ENCODE data around the gene ARPC5.

Gene ARPC5

GRCh38 chr1:183592733-183593132 lies 42.9 kb downstream of the ARPC5 start:
- no peak overlapping the region for H3K4me3 ChIP-seq
- peak overlapping the region in 7 of 21 experiments; percentile 11 to 70 (median 53) for H3K27ac ChIP-seq

GRCh38 chr1:183590244-183591191 lies 45.1 kb downstream of the ARPC5 start, which contains the start of gene NCF2:
Gene NCF2 (minus strand): TSS chr1:183590459. CDS start chr1:183590329, 130 bp downstream.
- Histone ChIP-seq H3K4me3 (peak within 1 kb of the TSS in 6 of 7 experiments; percentile 3 to 31 (median 14)), H3K27ac (peak within 1 kb of the TSS in 20 of 21 experiments; percentile 31 to 87 (median 70))

GRCh38 chr1:183589874-183590243 lies 45.7 kb downstream of the ARPC5 start:
- Histone ChIP-seq H3K27ac (peak overlapping the region in 20 of 21 experiments; percentile 31 to 87 (median 70)), H3K4me3 (peak overlapping the region in 6 of 7 experiments; percentile 3 to 31 (median 14))

DNA sequence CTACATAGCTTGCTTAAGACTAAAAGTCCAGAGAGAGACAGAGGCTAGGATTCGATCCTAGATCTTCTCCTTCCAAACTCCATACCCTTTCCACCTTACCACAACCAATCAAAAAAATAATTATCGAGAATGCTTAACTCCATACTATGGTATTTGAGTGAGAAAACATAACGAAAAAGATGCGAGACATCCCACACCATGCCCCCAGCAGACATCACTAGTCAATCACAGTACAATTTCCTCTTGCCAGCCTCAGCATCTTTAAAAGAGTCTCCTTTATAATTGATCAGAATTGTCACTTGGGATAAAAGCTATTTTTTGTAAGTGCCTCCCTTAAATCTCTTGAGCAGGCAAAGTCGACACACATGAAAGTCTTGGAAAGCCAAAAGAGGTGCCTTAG lies 46.2 kb downstream of the ARPC5 start:
- peak overlapping the region in 18 of 21 experiments; percentile 35 to 87 (median 70) for H3K27ac ChIP-seq
- H3K4me3 ChIP-seq = peak overlapping the region in 5 of 7 experiments; percentile 3 to 31 (median 15)

GRCh38 chr1:183588827-183589226 lies 46.8 kb downstream of the ARPC5 start:
- Histone ChIP-seq H3K4me3 (peak overlapping the region in 6 of 7 experiments; percentile 3 to 31 (median 14)), H3K27ac (peak overlapping the region in 17 of 21 experiments; percentile 4 to 87 (median 67))

DNA sequence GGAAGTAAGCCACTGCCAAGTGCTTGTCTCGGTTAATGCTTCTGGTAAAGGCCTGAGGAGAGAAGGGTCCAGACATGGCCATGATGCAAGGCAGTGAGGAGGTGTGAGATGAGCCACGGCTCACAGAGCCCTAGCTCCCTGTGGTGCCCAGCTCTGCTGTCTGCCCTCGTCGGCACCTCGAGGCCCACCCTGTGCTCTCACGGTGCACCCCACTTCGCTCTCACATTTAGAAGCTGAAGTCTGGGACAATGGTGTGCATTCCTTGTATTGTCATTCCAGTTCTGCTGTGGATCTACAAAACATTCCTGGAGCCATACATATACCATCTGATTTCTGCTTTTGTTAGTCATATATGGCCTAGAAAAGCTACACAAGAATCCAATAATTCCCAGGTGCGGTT lies 48.7 kb downstream of the ARPC5 start:
- H3K4me3 ChIP-seq = no peak overlapping the region
- H3K27ac ChIP-seq = peak overlapping the region in 1 of 21 experiments; percentile 32

- Histone ChIP-seq H3K27ac (peak overlapping the region in 1 of 21 experiments; percentile 32), H3K4me3 (no peak overlapping the region)
Observed at GRCh38 chr1:183586455-183586854, 49.1 kb downstream of the ARPC5 start.

- Histone ChIP-seq H3K4me3 (no peak overlapping the region), H3K27ac (peak overlapping the region in 1 of 21 experiments; percentile 14)
Observed at GRCh38 chr1:183585038-183585437, 50.5 kb downstream of the ARPC5 start.

DNA sequence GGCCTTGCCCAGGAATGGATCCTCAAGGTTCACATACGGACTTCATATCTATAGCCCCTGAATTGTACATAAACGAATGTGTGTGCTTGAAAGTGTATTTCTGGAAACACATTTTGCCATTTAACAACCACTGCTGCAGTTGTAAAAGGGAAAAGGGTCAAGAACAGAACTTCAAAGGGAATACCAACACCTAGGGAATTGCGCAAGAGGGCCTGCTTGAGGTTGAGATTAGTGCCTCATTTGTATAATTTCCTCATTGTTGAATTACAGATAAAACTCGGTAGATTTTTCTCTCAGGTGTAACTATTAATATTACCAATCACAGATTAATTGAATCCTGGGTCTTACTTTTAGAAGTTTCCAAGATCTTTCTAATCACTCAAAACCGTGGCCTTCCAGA lies 51.4 kb downstream of the ARPC5 start:
- H3K4me3 ChIP-seq = no peak overlapping the region

DNA sequence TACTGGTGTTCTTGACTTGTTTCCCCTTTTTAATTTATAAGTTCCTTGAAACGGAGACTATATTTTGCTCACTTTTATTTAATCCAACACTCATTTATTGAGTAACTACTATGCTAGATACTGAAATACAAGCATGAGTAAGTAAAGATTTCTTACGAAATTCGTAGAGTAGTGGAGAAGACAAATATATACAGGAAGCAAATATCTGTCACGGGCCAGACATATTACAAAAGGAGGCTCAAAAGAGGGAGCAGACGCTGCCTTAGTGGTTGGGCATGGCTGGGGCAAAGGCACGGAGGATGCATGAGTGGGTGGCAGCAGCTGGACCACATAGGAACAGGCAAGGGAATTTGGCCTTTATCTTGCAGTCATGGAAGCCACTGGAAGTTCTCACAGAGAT lies 52.1 kb downstream of the ARPC5 start:
- H3K27ac ChIP-seq = peak overlapping the region in 4 of 21 experiments; percentile 13 to 43 (median 26)

More for the DNA sequence above, 51.4 kb downstream of the ARPC5 start:
- H3K27ac ChIP-seq = peak overlapping the region in 5 of 21 experiments; percentile 13 to 43 (median 23)

DNA sequence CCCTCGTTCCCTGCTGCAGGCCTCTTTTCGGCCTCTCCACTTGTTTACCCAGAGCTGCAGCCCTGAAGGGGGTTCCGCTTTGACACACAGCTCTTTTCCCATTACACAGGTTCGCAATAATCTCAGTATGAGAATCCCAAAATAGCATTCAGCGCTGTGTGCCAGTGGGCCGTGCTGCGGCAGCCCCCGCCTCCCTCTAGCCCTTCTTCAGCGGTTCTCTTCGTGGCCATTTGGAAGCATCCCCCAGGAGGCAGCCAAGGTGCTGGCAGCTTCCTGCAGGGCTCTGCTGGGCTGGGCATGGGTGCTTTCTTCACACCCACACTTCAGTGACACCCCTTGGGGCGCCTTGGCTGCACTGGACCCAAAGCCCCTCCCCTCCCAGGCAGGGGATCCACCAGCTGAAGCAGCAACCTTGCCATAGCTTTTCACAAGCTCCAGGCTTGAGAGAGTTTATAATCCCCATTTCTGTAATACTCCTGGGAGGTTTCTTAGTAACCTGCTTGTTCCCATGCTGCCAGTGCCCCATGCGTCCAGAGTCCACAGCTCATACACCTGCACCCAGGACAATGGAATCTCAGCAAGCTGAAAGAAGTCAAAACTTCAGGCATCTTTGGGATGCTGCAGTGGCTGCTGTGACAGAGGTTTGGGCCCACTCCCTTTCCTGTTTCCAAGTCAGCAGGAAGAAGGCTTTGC lies 53.4 kb downstream of the ARPC5 start:
- peak overlapping the region in 2 of 21 experiments; percentile 24 to 42 for H3K27ac ChIP-seq

More for the DNA sequence above, 52.1 kb downstream of the ARPC5 start:
- no peak overlapping the region for H3K4me3 ChIP-seq

GRCh38 chr1:183580281-183580682 lies 55.3 kb downstream of the ARPC5 start:
- Histone ChIP-seq H3K4me3 (no peak overlapping the region), H3K27ac (peak overlapping the region in 10 of 21 experiments; percentile 20 to 59 (median 36))

More for the DNA sequence above, 53.4 kb downstream of the ARPC5 start:
- H3K4me3 ChIP-seq = no peak overlapping the region

DNA sequence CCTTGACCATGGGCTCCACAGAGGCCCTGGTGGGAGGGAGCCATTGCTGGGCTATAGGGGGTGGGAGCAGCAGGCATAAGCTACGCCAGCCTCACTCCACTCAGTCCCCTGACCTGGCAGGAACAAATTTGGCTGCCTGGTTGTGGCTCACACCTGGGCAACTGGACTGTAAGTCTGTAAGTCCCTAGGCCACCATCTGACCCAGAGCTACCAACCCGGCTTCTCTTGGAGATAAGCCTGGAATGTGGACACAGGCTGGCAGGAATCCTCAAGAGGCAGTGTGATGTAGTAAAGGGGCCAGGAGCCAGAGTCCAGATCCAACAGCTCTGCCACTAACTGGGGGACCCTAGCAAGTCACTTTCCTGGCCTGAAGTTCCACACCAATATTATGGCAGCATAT lies 56.7 kb downstream of the ARPC5 start:
- Histone ChIP-seq H3K27ac (peak overlapping the region in 9 of 21 experiments; percentile 10 to 49 (median 23)), H3K4me3 (no peak overlapping the region)

DNA sequence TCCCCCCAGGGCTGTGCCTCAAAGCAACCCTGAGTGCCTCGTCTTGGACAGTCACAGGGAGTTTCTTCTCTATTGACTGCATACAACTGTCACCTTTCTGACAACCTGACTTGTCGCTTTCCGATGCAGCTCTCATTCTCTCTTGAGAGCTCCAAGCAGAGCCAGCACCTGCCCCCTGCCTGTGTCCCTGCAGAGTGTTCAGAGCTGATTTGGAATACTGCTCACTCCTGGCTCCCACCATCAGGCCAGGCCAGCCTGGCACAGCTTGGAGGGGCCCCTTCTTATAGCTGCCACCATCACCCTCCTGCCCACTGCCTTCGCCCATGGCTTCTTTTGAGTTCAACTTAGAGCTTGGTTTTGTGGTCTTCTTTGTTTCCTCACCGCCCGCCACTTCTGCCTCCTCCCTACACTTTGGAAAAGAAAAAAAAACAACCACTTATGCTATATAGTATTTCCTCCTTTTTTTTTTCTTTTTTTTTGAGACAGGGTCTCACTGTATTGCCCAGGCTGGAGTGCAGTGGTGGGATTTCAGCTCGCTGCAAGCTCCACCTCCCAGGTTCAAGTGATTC lies 57.6 kb downstream of the ARPC5 start:
- Histone ChIP-seq H3K4me3 (no peak overlapping the region), H3K27ac (peak overlapping the region in 6 of 21 experiments; percentile 14 to 39 (median 21))

- no peak overlapping the region for H3K4me3 ChIP-seq
- H3K27ac ChIP-seq = peak overlapping the region in 2 of 21 experiments; percentile 16 to 29
Observed at GRCh38 chr1:183576537-183576936, 59.0 kb downstream of the ARPC5 start.

GRCh38 chr1:183575606-183576005 lies 60.0 kb downstream of the ARPC5 start:
- H3K27ac ChIP-seq = peak overlapping the region in 2 of 21 experiments; percentile 23 to 26

GRCh38 chr1:183572721-183573120 lies 62.9 kb downstream of the ARPC5 start:
- H3K27ac ChIP-seq = no peak overlapping the region
- H3K4me3 ChIP-seq = no peak overlapping the region

More at GRCh38 chr1:183575606-183576005, 60.0 kb downstream of the ARPC5 start:
- H3K4me3 ChIP-seq = no peak overlapping the region

DNA sequence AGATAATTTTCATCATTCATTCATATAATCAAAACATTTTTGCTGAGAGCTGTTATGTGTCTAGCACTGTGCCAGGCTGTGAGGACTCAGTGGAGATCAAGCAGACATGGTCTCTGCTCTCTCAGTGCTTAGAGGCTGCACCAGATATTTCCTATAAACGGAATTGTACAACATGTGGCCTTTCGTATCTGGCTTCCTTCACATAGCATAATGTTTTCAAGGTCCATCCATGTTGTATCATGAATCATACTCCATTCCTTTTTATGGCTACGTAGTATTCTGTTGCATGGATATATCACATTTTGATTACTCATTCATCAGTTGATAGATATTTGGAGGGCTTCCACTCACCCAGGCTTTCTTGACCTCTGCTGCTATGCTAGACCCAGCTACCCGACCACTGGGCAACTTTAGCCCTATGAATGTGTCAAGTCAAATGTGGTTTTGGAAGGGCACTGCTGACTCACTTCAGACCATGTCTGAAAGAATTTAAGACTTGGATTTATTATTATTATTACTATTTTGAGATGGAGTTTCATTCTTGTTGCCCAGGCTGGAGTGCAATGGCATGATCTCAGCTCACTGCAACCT lies 63.8 kb downstream of the ARPC5 start:
- no peak overlapping the region for H3K4me3 ChIP-seq
- H3K27ac ChIP-seq = no peak overlapping the region
